LNCaP clone FGC (cell line): ENCODE results near the gene BDKRB2.
A peak's percentile ranks its signal among the peaks of the same experiment; 100 is the strongest.

ENCODE experiments used
- DNase-seq: peaks from one replicate; pipeline ENCODE4 v3.0.0-alpha.2; 2011; ENCODE audit warnings: low read depth
- H3K4me3 ChIP-seq: 2 replicates; pipeline ENCODE4 v1.5.1; 2011; ENCODE audit warnings: mild to moderate bottlenecking, low read depth, low read length, control low read depth
- TF ChIP-seq, protein P1 (sequence below): IDR thresholded peaks from 2 replicates; pipeline ENCODE4 v1.5.1; 2012; ENCODE audit warnings: mild to moderate bottlenecking; ENCODE audit not compliant: control insufficient read depth, insufficient read depth; ENCODE audit errors: extremely low read depth

Gene BDKRB2

DNA sequence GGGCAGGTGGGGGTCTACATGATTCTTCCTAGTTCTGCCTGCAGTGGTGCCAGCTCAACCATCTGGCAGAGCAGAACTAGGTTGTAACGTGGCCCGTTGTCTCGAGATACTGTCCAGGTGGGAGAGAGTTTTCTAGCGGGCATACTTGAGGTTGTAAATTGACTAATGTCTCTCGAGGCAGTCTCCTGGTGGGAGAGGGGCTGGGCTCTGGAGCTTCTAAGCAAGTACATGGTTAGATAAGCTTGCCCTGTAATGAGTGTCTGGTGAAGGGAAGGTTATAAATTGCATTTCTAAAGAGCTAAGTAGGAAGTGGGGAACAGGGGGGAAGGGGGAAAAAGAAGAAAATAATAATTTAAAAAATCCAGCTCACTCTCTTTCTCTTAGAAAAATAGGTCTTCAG lies 69.5 kb downstream of the BDKRB2 start:
- TF ChIP-seq, protein P1, sequence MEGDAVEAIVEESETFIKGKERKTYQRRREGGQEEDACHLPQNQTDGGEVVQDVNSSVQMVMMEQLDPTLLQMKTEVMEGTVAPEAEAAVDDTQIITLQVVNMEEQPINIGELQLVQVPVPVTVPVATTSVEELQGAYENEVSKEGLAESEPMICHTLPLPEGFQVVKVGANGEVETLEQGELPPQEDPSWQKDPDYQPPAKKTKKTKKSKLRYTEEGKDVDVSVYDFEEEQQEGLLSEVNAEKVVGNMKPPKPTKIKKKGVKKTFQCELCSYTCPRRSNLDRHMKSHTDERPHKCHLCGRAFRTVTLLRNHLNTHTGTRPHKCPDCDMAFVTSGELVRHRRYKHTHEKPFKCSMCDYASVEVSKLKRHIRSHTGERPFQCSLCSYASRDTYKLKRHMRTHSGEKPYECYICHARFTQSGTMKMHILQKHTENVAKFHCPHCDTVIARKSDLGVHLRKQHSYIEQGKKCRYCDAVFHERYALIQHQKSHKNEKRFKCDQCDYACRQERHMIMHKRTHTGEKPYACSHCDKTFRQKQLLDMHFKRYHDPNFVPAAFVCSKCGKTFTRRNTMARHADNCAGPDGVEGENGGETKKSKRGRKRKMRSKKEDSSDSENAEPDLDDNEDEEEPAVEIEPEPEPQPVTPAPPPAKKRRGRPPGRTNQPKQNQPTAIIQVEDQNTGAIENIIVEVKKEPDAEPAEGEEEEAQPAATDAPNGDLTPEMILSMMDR, result no peak
- H3K4me3 ChIP-seq, result no peak overlapping the region
- DNase-seq, result no peak

DNA sequence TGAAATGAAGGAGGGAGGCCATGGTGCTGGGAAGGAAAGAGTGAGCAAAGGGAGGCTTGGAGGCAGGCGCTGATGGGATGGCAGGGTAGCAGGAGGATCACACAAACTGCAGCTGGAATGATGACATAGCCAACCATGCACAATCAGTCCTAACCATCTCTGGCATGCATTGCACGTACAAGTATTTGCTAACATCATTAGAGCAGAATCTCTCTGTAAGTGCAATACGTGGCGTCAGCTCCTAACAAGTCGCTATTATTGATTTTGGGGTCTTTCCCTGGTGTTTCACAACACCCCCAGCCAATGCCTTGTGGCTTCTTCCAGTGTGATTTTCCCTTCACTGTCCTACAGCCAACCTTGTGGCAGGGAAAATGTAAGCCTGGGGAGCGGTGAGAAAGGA lies 69.9 kb downstream of the BDKRB2 start:
- DNase-seq, result no peak

DNA sequence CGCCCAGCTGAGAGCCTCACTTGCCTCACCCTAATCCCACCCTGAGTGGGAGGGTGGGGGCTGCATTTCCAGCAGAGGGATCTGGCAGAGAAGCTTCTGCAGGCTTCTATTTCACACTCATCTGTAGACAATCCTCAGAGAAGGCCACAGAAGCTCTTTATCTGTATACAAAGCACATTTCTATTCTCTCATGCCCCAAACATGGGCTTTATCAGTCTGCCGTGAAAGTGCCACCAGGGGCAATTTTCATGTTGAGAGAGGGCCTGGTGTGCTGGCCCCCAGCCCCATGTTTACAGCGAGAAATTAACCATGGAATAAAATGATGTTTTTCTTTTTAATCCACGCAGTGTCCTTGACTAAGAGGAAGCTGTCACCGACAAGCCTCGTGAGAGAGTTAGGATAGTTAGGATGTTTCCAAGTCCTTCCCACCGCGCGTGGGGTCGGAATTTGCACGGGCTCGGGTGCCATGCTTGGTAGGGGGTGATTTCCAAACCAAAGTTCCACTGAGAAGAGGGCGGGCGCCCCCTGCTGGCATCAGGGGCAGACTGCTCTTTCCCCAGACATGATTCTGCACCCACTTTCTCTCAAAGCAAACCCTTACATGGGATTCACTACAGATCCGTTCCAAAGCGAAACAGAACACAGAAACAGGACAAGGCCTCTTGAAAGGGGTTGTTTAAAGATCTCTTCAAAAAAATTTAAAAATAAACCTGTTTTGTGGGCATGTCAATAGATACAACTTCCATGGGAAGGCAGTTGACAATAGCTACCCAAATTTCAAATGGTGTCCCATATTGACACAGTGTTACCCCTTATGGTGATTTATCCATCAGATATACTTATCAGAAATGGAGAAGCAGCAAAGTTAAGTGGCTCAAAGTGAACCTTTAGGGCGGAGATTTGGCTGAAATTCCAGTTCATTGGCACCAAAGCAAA lies 70.8 kb downstream of the BDKRB2 start:
- TF ChIP-seq, protein P1, result peak; percentile 92
- no peak overlapping the region for H3K4me3 ChIP-seq
- DNase-seq, result no peak

More for the DNA sequence above, 69.9 kb downstream of the BDKRB2 start:
- TF ChIP-seq, protein P1, result no peak
- no peak overlapping the region for H3K4me3 ChIP-seq

DNA sequence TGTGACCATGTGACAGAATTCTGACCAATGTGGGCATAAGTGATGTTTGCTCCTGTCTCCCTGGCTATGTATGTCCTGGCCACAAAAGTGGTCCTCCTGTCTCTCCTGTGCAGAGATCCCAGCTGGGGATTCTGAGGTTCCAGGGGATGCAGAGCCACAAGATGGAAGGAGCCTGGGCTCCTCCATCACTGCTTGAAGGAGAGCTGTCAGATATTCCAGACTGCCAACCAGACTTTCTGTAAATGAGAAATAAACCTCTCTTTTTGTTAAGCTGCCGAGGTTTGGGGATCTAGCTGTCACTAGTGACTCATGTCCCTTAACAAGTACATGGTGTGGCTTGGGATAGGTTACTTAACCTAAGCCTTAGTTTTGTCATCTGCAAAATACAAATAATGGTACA lies 73.3 kb downstream of the BDKRB2 start:
- TF ChIP-seq, protein P1, result no peak
- no peak for DNase-seq
- no peak overlapping the region for H3K4me3 ChIP-seq

DNA sequence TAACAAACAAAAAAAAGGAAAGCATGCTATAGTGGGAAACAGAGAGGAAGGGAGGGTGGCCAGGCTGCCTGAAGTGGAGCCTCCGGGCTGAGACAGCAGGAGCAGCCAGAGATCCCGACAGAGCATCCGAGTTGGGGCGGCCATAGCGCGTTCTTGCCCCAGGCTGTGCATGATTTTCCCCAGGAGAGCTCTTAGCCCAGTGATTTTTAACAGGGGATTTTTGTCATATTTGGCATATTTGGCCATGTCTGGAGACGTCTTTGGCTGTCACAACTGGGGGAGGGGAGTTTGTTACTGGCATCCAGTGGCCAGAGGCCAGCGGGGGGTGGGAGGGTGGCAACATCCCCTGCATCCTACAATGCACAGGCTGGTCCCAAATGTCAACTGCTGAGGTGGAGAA lies 74.9 kb downstream of the BDKRB2 start:
- DNase-seq, result no peak
- TF ChIP-seq, protein P1, result no peak
- H3K4me3 ChIP-seq, result no peak overlapping the region

DNA sequence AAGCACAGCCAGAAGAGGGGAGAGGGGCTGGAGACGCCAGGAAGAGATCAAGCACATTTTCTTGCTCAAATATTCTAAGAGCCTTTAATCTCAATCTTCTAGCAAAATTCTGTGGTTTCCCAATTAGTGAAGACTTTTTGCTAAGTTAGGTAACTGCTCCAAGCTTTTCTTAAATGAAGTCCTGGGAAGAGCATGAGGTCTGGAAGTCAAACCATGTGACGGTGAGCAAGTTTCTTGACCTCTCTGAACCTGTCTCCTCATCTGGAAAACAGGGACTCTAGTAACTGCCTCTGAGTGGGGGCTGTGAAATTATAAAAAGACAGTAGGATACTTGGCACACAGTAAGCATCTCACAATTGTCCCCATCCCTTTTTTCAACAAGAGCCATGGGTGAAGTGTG lies 75.5 kb downstream of the BDKRB2 start:
- no peak for DNase-seq
- TF ChIP-seq, protein P1, result no peak
- no peak overlapping the region for H3K4me3 ChIP-seq
